ENCODE measurements around the gene CUEDC2.

DNA sequence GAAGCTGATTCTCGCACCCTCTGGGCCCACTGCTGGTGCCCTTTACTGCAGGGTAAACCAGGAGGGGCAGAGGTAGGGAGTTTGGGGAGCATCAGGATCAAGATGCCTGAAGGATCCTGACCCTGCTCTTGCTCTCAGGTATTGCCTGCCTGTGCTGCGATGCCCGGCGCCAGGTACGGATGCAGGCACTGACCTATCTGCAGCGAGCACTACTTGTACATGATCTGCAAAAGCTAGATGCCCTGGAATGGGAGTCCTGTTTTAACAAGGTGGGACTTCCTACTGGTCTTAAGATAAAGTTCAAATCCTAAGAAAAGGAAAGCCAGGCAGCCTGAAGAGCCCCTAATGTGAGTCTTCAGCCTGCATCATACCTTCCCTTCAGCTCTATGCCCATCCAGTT is 53.0 kb downstream of the CUEDC2 start:
- TF ChIP-seq RAD21 (IDR thresholded peaks at IDR 0.05) (no peak), CTCF (IDR thresholded peaks at IDR 0.05; ENCODE audit: low read depth, low read length, missing input control) (no peak), TAF1 (conservative IDR thresholded peaks at IDR 0.05) (no peak), YY1 (IDR thresholded peaks at IDR 0.05) (no peak), SP1 (IDR thresholded peaks at IDR 0.05) (no peak), ZBTB33 (IDR thresholded peaks at IDR 0.05) (no peak)

Data from liver (tissue), 3 donors.